ENCODE measurements around the gene TNFRSF21.

GRCh38 chr6:47290124-47290834 lies 19.4 kb downstream of the TNFRSF21 start:
- TF ChIP-seq POLR2AphosphoS5 (IDR thresholded peaks at IDR 0.05; ENCODE audit: low read depth, low read length) (no peak), POLR2A (IDR thresholded peaks at IDR 0.05; ENCODE audit: low read depth, low read length) (no peak), TAF1 (IDR thresholded peaks at IDR 0.05; ENCODE audit: borderline replicate concordance, low read depth, low read length) (no peak)

Measured in GM12892 (cell line).